Muscle of leg (tissue), 11 donors: Measurements from ENCODE around the gene MAP3K12. TPM values are rescaled to one million over a fixed set of nuclear protein-coding genes. Genes with fewer than 3 reads are reported as not detected.

Source experiments
- DNase-seq: peaks from one replicate; pipeline ENCODE4 v3.0.0; 2013
- H3K27ac ChIP-seq: one replicate; pipeline ENCODE4 v1.5.1; 2013; ENCODE audit warnings: mild to moderate bottlenecking, low read length, control low read depth
- H3K27me3 ChIP-seq: one replicate; pipeline ENCODE4 v1.6.1; 2013; ENCODE audit warnings: low read length; ENCODE audit not compliant: control insufficient read depth, insufficient read depth
- H3K36me3 ChIP-seq: one replicate; pipeline ENCODE4 v1.6.1; 2013; ENCODE audit warnings: low read length; ENCODE audit not compliant: control insufficient read depth, insufficient read depth
- H3K4me1 ChIP-seq: one replicate; pipeline ENCODE4 v1.6.1; 2013; ENCODE audit warnings: low read length; ENCODE audit not compliant: control insufficient read depth, insufficient read depth
- H3K4me3 ChIP-seq: one replicate; pipeline ENCODE4 v1.5.1; 2013; ENCODE audit warnings: low read length, control low read depth
- H3K9me3 ChIP-seq: replicated peaks from 2 replicates; pipeline ENCODE4 v1.6.1; 2013; ENCODE audit warnings: low read depth, low read length; ENCODE audit not compliant: control insufficient read depth
- WGBS: methylation state at CpG from one replicate; pipeline ENCODE4 v1.1.5; 2013; ENCODE audit warnings: missing lambda C conversion rate; ENCODE audit not compliant: insufficient coverage; 5-methylcytosine and 5-hydroxymethylcytosine counted together
- polyA plus RNA-seq, 8 donors: library from polyadenylated mRNA; unstranded; fragments of 120-200 nt; gene quantifications; one replicate each; pipeline versions ENCODE4 v1.2.1 to v1.2.3, GENCODE V29; 2013; ENCODE audit warnings: inconsistent platforms in 1 of 8, low replicate concordance in 1 of 8; ENCODE audit not compliant: insufficient read length in 8 of 8, insufficient read depth in 1 of 8
- total RNA-seq: library from RNA; stranded (reverse); fragments of 120-200 nt; gene quantifications from one replicate; pipeline ENCODE4 v1.2.4, GENCODE V29; 2013

MAP3K12 gene
- total and polyA plus RNA-seq, 9 donors: 12.1 to 19.7 (median 14.7) TPM

GRCh38 chr12:53492830-53493609 is 6.2 kb downstream of the MAP3K12 start:
- peak overlapping the region; percentile 98 for H3K27ac ChIP-seq
- WGBS: 1% methylated on average over 29 of the region's 52 CpGs
- no peaks in the 10 kb centered on the region for H3K9me3 ChIP-seq
- H3K4me3 ChIP-seq: peak overlapping the region; percentile 61
- peaks cover 2% of the 10 kb centered on the region for H3K36me3 ChIP-seq
- H3K27me3 ChIP-seq: no peaks in the 10 kb centered on the region
- H3K4me1 ChIP-seq: peaks cover 34% of the 10 kb centered on the region
- DNase-seq: peak; percentile 98

- H3K4me1 ChIP-seq: peaks cover 34% of the 10 kb centered on the region
- DNase-seq: no peak
- H3K4me3 ChIP-seq: peak overlapping the region; percentile 61
- peaks cover 9% of the 10 kb centered on the region for H3K36me3 ChIP-seq
- 39% methylated on average over 7 of the region's 20 CpGs for WGBS
- no peaks in the 10 kb centered on the region for H3K9me3 ChIP-seq
- peak overlapping the region; percentile 98 for H3K27ac ChIP-seq
- H3K27me3 ChIP-seq: no peaks in the 10 kb centered on the region
These were observed 7.1 kb downstream of the MAP3K12 start for GRCh38 chr12:53492188-53492587.

GRCh38 chr12:53489242-53489864 is 9.9 kb downstream of the MAP3K12 start:
- H3K4me3 ChIP-seq: no peak overlapping the region
- H3K27me3 ChIP-seq: no peaks in the 10 kb centered on the region
- H3K27ac ChIP-seq: no peak overlapping the region
- H3K36me3 ChIP-seq: peaks cover 35% of the 10 kb centered on the region
- no peak for DNase-seq
- peaks cover 20% of the 10 kb centered on the region for H3K4me1 ChIP-seq
- 80% methylated on average over 1 of the region's 5 CpGs for WGBS
- H3K9me3 ChIP-seq: no peaks in the 10 kb centered on the region

GRCh38 chr12:53486736-53487487 is 12.3 kb downstream of the MAP3K12 start:
- 86% methylated on average over 14 of the region's 17 CpGs for WGBS
- Histone ChIP-seq H3K27ac (no peak overlapping the region), H3K36me3 (peaks cover 58% of the 10 kb centered on the region), H3K27me3 (no peaks in the 10 kb centered on the region), H3K9me3 (no peaks in the 10 kb centered on the region), H3K4me1 (peaks cover under 1% of the 10 kb centered on the region), H3K4me3 (no peak overlapping the region)
- no peak for DNase-seq

GRCh38 chr12:53485955-53486735 is 13.1 kb downstream of the MAP3K12 start:
- H3K36me3 ChIP-seq: peaks cover 63% of the 10 kb centered on the region
- no peak overlapping the region for H3K27ac ChIP-seq
- no peaks in the 10 kb centered on the region for H3K27me3 ChIP-seq
- DNase-seq: no peak
- no peak overlapping the region for H3K4me3 ChIP-seq
- no peaks in the 10 kb centered on the region for H3K9me3 ChIP-seq
- WGBS: 96% methylated on average over 8 of the region's 10 CpGs
- H3K4me1 ChIP-seq: no peaks in the 10 kb centered on the region

GRCh38 chr12:53484686-53485575 is 14.3 kb downstream of the MAP3K12 start:
- Histone ChIP-seq H3K27ac (no peak overlapping the region), H3K27me3 (no peaks in the 10 kb centered on the region), H3K4me1 (peaks cover 2% of the 10 kb centered on the region), H3K9me3 (no peaks in the 10 kb centered on the region), H3K36me3 (peaks cover 74% of the 10 kb centered on the region), H3K4me3 (no peak overlapping the region)
- no peak for DNase-seq
- WGBS: 100% methylated on average over 3 of the region's 10 CpGs

GRCh38 chr12:53483979-53484377 is 15.3 kb downstream of the MAP3K12 start:
- H3K27me3 ChIP-seq: no peaks in the 10 kb centered on the region
- peaks cover 2% of the 10 kb centered on the region for H3K4me1 ChIP-seq
- WGBS: 75% methylated on average over 2 of the region's 4 CpGs
- no peak for DNase-seq
- no peak overlapping the region for H3K4me3 ChIP-seq
- no peak overlapping the region for H3K27ac ChIP-seq
- no peaks in the 10 kb centered on the region for H3K9me3 ChIP-seq
- peaks cover 81% of the 10 kb centered on the region for H3K36me3 ChIP-seq

- H3K4me1 ChIP-seq: peaks cover 2% of the 10 kb centered on the region
- no peaks in the 10 kb centered on the region for H3K27me3 ChIP-seq
- DNase-seq: no peak
- H3K9me3 ChIP-seq: no peaks in the 10 kb centered on the region
- H3K4me3 ChIP-seq: no peak overlapping the region
- WGBS: 91% methylated on average over 4 of the region's 9 CpGs
- no peak overlapping the region for H3K27ac ChIP-seq
- H3K36me3 ChIP-seq: peaks cover 86% of the 10 kb centered on the region
These were observed 15.9 kb downstream of the MAP3K12 start for GRCh38 chr12:53483225-53483978.
